Mucosa of descending colon (tissue), 3 donors: Measurements from ENCODE around the gene PCBP1. TPM values are rescaled to one million over a fixed set of nuclear protein-coding genes. Genes with fewer than 3 reads are reported as not detected.

Source experiments
- ATAC-seq: fragments of 200-7000 bp; cut with Tn5 transposase; one replicate; pipeline ENCODE4 v1.9.1; 2020; ENCODE audit warnings: mild to moderate bottlenecking, moderate library complexity
- DNase-seq, 3 donors: peaks; one replicate each; pipeline ENCODE4 v3.0.0-alpha.2; 2020
- H3K36me3 ChIP-seq: fragments of 200-600 bp; one replicate; pipeline ENCODE4 v1.8.0; 2021; ENCODE audit warnings: low read depth, mild to moderate bottlenecking
- H3K4me1 ChIP-seq: fragments of 200-600 bp; one replicate; pipeline ENCODE4 v1.8.0; 2021; ENCODE audit warnings: low read depth, mild to moderate bottlenecking
- H3K4me3 ChIP-seq: fragments of 200-600 bp; one replicate; pipeline ENCODE4 v1.8.0; 2021; ENCODE audit warnings: mild to moderate bottlenecking
- H3K9me3 ChIP-seq: fragments of 200-600 bp; one replicate; pipeline ENCODE4 v1.8.0; 2021; ENCODE audit warnings: mild to moderate bottlenecking
- CTCF ChIP-seq: fragments of 200-600 bp; IDR thresholded peaks from one replicate; pipeline ENCODE4 v1.8.0; 2022; ENCODE audit warnings: antibody characterized with exemption, mild to moderate bottlenecking
- intact Hi-C, 2 donors: fragments of 100-400 bp; cut with DNase I in 1 of 2; cut with micrococcal nuclease in 1 of 2; formaldehyde crosslinking; loops; one replicate each; pipeline versions ENCODE4 v1.11.0 to v1.11.1; 2022; cut with DNase I, micrococcal nuclease
- total RNA-seq, 3 donors: library from RNA; stranded (reverse); fragmentation: NEBNext Ultra II Directional in 2 of 3; extraction: Animal tissue kit (Norgen Biotek cat#: 25700) in 2 of 3; gene quantifications; one replicate each; pipeline versions ENCODE4 v1.2.1 to v1.2.4, GENCODE V29; 2021 to 2023
- donor health status: DM: no; HTN: no; CAD: no; lungs with moderate emphysema.
- donor health status: DM: no; HTN: no; CAD: no.
- donor health status: DM: no; HTN: yes; CAD: no.

The PCBP1 gene
- total RNA-seq, 3 donors from 2014 or later: 243 to 383 (median 266) TPM

GRCh38 chr2:70123051-70123828 is 36.0 kb downstream of the PCBP1 start:
- intact Hi-C loops: no loop called here

GRCh38 chr2:70123829-70124116 is 36.5 kb downstream of the PCBP1 start:
- ATAC-seq: no peak
- DNase-seq: no peak
- no peak for TF ChIP-seq CTCF
- Histone ChIP-seq H3K9me3 (no peaks in the 10 kb centered on the region), H3K36me3 (no peaks in the 10 kb centered on the region), H3K4me1 (peaks cover 10% of the 10 kb centered on the region), H3K4me3 (peak overlapping the region; percentile 17)
- intact Hi-C loops: no loop called here

More at GRCh38 chr2:70123051-70123828, 36.0 kb downstream of the PCBP1 start:
- TF ChIP-seq CTCF: no peak
- H3K4me1 ChIP-seq: peaks cover 14% of the 10 kb centered on the region
- H3K36me3 ChIP-seq: no peaks in the 10 kb centered on the region
- ATAC-seq: peak; percentile 12
- DNase-seq: peak in 2 of 3 donors; percentile 54 to 59
- no peak overlapping the region for H3K4me3 ChIP-seq
- H3K9me3 ChIP-seq: no peaks in the 10 kb centered on the region

- Histone ChIP-seq H3K4me1 (peaks cover 8% of the 10 kb centered on the region), H3K9me3 (no peaks in the 10 kb centered on the region), H3K36me3 (no peaks in the 10 kb centered on the region), H3K4me3 (peak overlapping the region; percentile 28)
- peak; percentile 63 for ATAC-seq
- TF ChIP-seq CTCF: no peak
- peak; percentile 77 to 82 (median 79) for DNase-seq
- intact Hi-C loops: no loop called here
Measured at GRCh38 chr2:70124983-70125480, 37.8 kb downstream of the PCBP1 start.

GRCh38 chr2:70125498-70125898 is 38.2 kb downstream of the PCBP1 start:
- ATAC-seq (no peak), DNase-seq (no peak)
- Histone ChIP-seq H3K36me3 (no peaks in the 10 kb centered on the region), H3K9me3 (no peaks in the 10 kb centered on the region), H3K4me1 (peaks cover 8% of the 10 kb centered on the region), H3K4me3 (no peak overlapping the region)
- intact Hi-C loops: no loop called here
- no peak for TF ChIP-seq CTCF

GRCh38 chr2:70126413-70126812 is 39.1 kb downstream of the PCBP1 start:
- Histone ChIP-seq H3K9me3 (no peaks in the 10 kb centered on the region), H3K36me3 (no peaks in the 10 kb centered on the region), H3K4me3 (no peak overlapping the region), H3K4me1 (peaks cover 9% of the 10 kb centered on the region)
- DNase-seq: no peak
- intact Hi-C loops: no loop called here
- no peak for ATAC-seq
- TF ChIP-seq CTCF: no peak
